Measurements from ENCODE around the gene ATF6.
A peak's percentile ranks its signal among the peaks of the same experiment; 100 is the strongest.

Gene ATF6

GRCh38 chr1:162003061-162003829, 237.1 kb downstream of the ATF6 start:
- peak; percentile 72 for DNase-seq (ENCODE audit: low read depth)

GRCh38 chr1:162003830-162004215, 237.7 kb downstream of the ATF6 start:
- peak; percentile 86 for DNase-seq (ENCODE audit: low read depth)

GRCh38 chr1:162004441-162004950, 238.4 kb downstream of the ATF6 start:
- no peak for DNase-seq (ENCODE audit: low read depth)

GRCh38 chr1:162006081-162006480, 240.0 kb downstream of the ATF6 start:
- DNase-seq (ENCODE audit: low read depth): no peak

GRCh38 chr1:162007466-162007865, 241.3 kb downstream of the ATF6 start:
- no peak for DNase-seq (ENCODE audit: low read depth)

GRCh38 chr1:162008799-162009198, 242.7 kb downstream of the ATF6 start:
- DNase-seq (ENCODE audit: low read depth): no peak

- no peak for DNase-seq (ENCODE audit: low read depth)
Measured at GRCh38 chr1:162009501-162010174, 243.5 kb downstream of the ATF6 start.

- no peak for DNase-seq (ENCODE audit: low read depth)
Measured at GRCh38 chr1:162010175-162010506, 244.0 kb downstream of the ATF6 start.

- no peak for DNase-seq (ENCODE audit: low read depth)
Measured at GRCh38 chr1:162011337-162012012, 245.4 kb downstream of the ATF6 start.

GRCh38 chr1:162013289-162013688, 247.2 kb downstream of the ATF6 start:
- DNase-seq (ENCODE audit: low read depth): no peak
